GM12892 (cell line): Measurements from ENCODE around the gene PRSS38. TPM values are rescaled to one million over a fixed set of nuclear protein-coding genes. Genes with fewer than 3 reads are reported as not detected.

Source experiments
- DNase-seq: peaks from one replicate; pipeline ENCODE4 v3.0.0; 2011; ENCODE audit not compliant: insufficient read length
- FAIRE-seq: peaks from 2 replicates; lab custom pipeline; 2011; peaks lifted over from hg19 to GRCh38; lab: Jason Lieb, UNC
- POLR2A ChIP-seq: IDR thresholded peaks from 2 replicates; pipeline ENCODE4 v1.6.1; 2011; ENCODE audit warnings: low read depth, low read length, control low read depth
- POLR2AphosphoS5 ChIP-seq: IDR thresholded peaks from 2 replicates; pipeline ENCODE4 v1.6.1; 2011; ENCODE audit warnings: low read depth, low read length, control low read depth
- TAF1 ChIP-seq: IDR thresholded peaks from 2 replicates; pipeline ENCODE4 v1.6.1; 2011; ENCODE audit warnings: low read depth, mild to moderate bottlenecking, control low read depth, low read length, borderline replicate concordance
- polyA plus RNA-seq: library from polyadenylated mRNA; unstranded; fragments of >200 nt; gene quantifications from one replicate; pipeline ENCODE4 v1.2.1, GENCODE V29; 2012; ENCODE audit warnings: missing spikeins, inconsistent platforms; ENCODE audit not compliant: missing spikeins

Gene PRSS38
- not detected for polyA plus RNA-seq

- FAIRE-seq (no peak), DNase-seq (no peak)
- TF ChIP-seq TAF1 (no peak), POLR2AphosphoS5 (no peak), POLR2A (no peak)
Measured at GRCh38 chr1:227815468-227816409, at the start of gene PRSS38. Gene PRSS38 (plus strand): TSS chr1:227815675. CDS start chr1:227815717, 42 bp downstream.

GRCh38 chr1:227766015-227766634 lies 49.4 kb upstream of the PRSS38 start:
- no peak for FAIRE-seq
- DNase-seq, result no peak
- TF ChIP-seq POLR2AphosphoS5 (no peak), POLR2A (no peak), TAF1 (no peak)

GRCh38 chr1:227766653-227767277 lies 48.7 kb upstream of the PRSS38 start:
- no peak for TF ChIP-seq POLR2A
- TF ChIP-seq POLR2AphosphoS5, result no peak
- TF ChIP-seq TAF1, result no peak
- FAIRE-seq, result no peak

GRCh38 chr1:227767401-227768124 lies 47.9 kb upstream of the PRSS38 start:
- peak; percentile 27 for FAIRE-seq

More at GRCh38 chr1:227766653-227767277, 48.7 kb upstream of the PRSS38 start:
- no peak for DNase-seq

GRCh38 chr1:227768125-227768439 lies 47.4 kb upstream of the PRSS38 start:
- no peak for TF ChIP-seq POLR2AphosphoS5
- TF ChIP-seq TAF1, result no peak
- TF ChIP-seq POLR2A, result no peak
- no peak for FAIRE-seq
- DNase-seq, result no peak

More at GRCh38 chr1:227767401-227768124, 47.9 kb upstream of the PRSS38 start:
- TF ChIP-seq POLR2AphosphoS5 (no peak), TAF1 (no peak), POLR2A (no peak)
- no peak for DNase-seq

GRCh38 chr1:227768640-227769039 lies 46.8 kb upstream of the PRSS38 start:
- TF ChIP-seq TAF1, result no peak
- no peak for TF ChIP-seq POLR2A
- TF ChIP-seq POLR2AphosphoS5, result no peak
- FAIRE-seq (no peak), DNase-seq (no peak)

GRCh38 chr1:227769047-227769935 lies 46.2 kb upstream of the PRSS38 start:
- FAIRE-seq, result no peak
- no peak for TF ChIP-seq POLR2A
- no peak for TF ChIP-seq TAF1
- TF ChIP-seq POLR2AphosphoS5, result no peak

GRCh38 chr1:227769936-227770494 lies 45.5 kb upstream of the PRSS38 start:
- TF ChIP-seq TAF1 (no peak), POLR2AphosphoS5 (no peak), POLR2A (no peak)

More at GRCh38 chr1:227769047-227769935, 46.2 kb upstream of the PRSS38 start:
- no peak for DNase-seq

GRCh38 chr1:227770812-227771211 lies 44.7 kb upstream of the PRSS38 start:
- FAIRE-seq (no peak), DNase-seq (no peak)
- TF ChIP-seq POLR2A, result no peak
- TF ChIP-seq TAF1, result no peak
- no peak for TF ChIP-seq POLR2AphosphoS5

More at GRCh38 chr1:227769936-227770494, 45.5 kb upstream of the PRSS38 start:
- DNase-seq (no peak), FAIRE-seq (no peak)

- no peak for DNase-seq
- FAIRE-seq, result no peak
- no peak for TF ChIP-seq POLR2AphosphoS5
- TF ChIP-seq POLR2A, result no peak
- no peak for TF ChIP-seq TAF1
Measured at GRCh38 chr1:227771326-227771725, 44.1 kb upstream of the PRSS38 start.
